ENCODE measurements around the gene DENND2D.

- no peak for TF ChIP-seq EZH2phosphoT487 (IDR thresholded peaks at IDR 0.05; ENCODE audit: borderline replicate concordance, low read length)
- TF ChIP-seq CTCF (IDR thresholded peaks at IDR 0.05; ENCODE audit: low read depth, low read length, poor library complexity, severe bottlenecking), result no peak
Measured at GRCh38 chr1:111211921-111212320, 11.5 kb upstream of the DENND2D start.
